ENCODE data around the gene MGLL.

- TF ChIP-seq CTCF (IDR thresholded peaks at IDR 0.05): no peak
- no peak for TF ChIP-seq POLR2A (IDR thresholded peaks at IDR 0.05)
- TF ChIP-seq POLR2AphosphoS5 (IDR thresholded peaks at IDR 0.05): no peak
- no peak for TF ChIP-seq EP300 (IDR thresholded peaks at IDR 0.05)
Observed at GRCh38 chr3:127650236-127650635, 172.1 kb downstream of the MGLL start.

Measured in suprapubic skin (tissue), 4 donors.